HL-60 (cell line): ENCODE measurements around the gene PPHLN1.

ENCODE experiments used
- CTCF ChIP-seq: IDR thresholded peaks from one replicate; pipeline ENCODE4 v1.5.1; 2011; ENCODE audit warnings: low read length, control low read depth, inconsistent platforms; ENCODE audit not compliant: insufficient read depth
- GABPA ChIP-seq: IDR thresholded peaks from 2 replicates; pipeline ENCODE4 v1.6.1; 2012; ENCODE audit warnings: low read depth
- POLR2AphosphoS5 ChIP-seq: IDR thresholded peaks from 2 replicates; pipeline ENCODE4 v1.6.1; 2012; ENCODE audit warnings: low read depth
- REST ChIP-seq: IDR thresholded peaks from 2 replicates; pipeline ENCODE4 v1.6.1; 2012; ENCODE audit warnings: low read depth; ENCODE audit not compliant: insufficient replicate concordance
- SPI1 ChIP-seq: IDR thresholded peaks from 2 replicates; pipeline ENCODE4 v1.6.1; 2012; ENCODE audit warnings: low read depth, mild to moderate bottlenecking, borderline replicate concordance

GRCh38 chr12:42361909-42362646 is 36.1 kb downstream of the PPHLN1 start:
- TF ChIP-seq CTCF, result no peak
- no peak for TF ChIP-seq REST
- no peak for TF ChIP-seq POLR2AphosphoS5
- no peak for TF ChIP-seq SPI1
- TF ChIP-seq GABPA, result no peak
